Activated CD8-positive, alpha-beta memory T cell treated with anti-CD3 and anti-CD28 coated beads for 24 hours (primary cell): ENCODE data around the gene B4GALNT3.
A peak's percentile ranks its signal among the peaks of the same experiment; 100 is the strongest.

Experiments
- DNase-seq: peaks from one replicate; pipeline ENCODE4 v3.0.0-alpha.2; 2020

B4GALNT3 gene

GRCh38 chr12:541676-542324, 82.1 kb downstream of the B4GALNT3 start:
- no peak for DNase-seq

- DNase-seq, result no peak
These were observed 82.8 kb downstream of the B4GALNT3 start for GRCh38 chr12:542395-543113.

- no peak for DNase-seq
These were observed 83.3 kb downstream of the B4GALNT3 start for GRCh38 chr12:543114-543451.

- DNase-seq, result no peak
These were observed 84.4 kb downstream of the B4GALNT3 start for GRCh38 chr12:544142-544541.

- no peak for DNase-seq
These were observed 85.3 kb downstream of the B4GALNT3 start for GRCh38 chr12:544941-545635.

- no peak for DNase-seq
These were observed 86.1 kb downstream of the B4GALNT3 start for GRCh38 chr12:545835-546234.

GRCh38 chr12:546265-546919, 86.7 kb downstream of the B4GALNT3 start:
- DNase-seq, result no peak

- peak; percentile 88 for DNase-seq
These were observed 87.4 kb downstream of the B4GALNT3 start for GRCh38 chr12:546920-547845.

GRCh38 chr12:547883-548470, 88.2 kb downstream of the B4GALNT3 start:
- DNase-seq, result no peak

GRCh38 chr12:549476-550082, 89.8 kb downstream of the B4GALNT3 start:
- DNase-seq, result no peak

GRCh38 chr12:550473-551260, 90.9 kb downstream of the B4GALNT3 start:
- DNase-seq, result no peak

- DNase-seq, result no peak
These were observed 92.7 kb downstream of the B4GALNT3 start for GRCh38 chr12:552466-552865.

- peak; percentile 77 for DNase-seq
These were observed 93.7 kb downstream of the B4GALNT3 start for GRCh38 chr12:553216-554000.

GRCh38 chr12:554001-554285, 94.2 kb downstream of the B4GALNT3 start:
- no peak for DNase-seq

- no peak for DNase-seq
These were observed 96.8 kb downstream of the B4GALNT3 start for GRCh38 chr12:556498-556897.

GRCh38 chr12:558580-558979, 98.8 kb downstream of the B4GALNT3 start:
- DNase-seq, result no peak

- DNase-seq, result no peak
These were observed 99.6 kb downstream of the B4GALNT3 start for GRCh38 chr12:559208-559905.

GRCh38 chr12:559906-560455, 100.2 kb downstream of the B4GALNT3 start:
- no peak for DNase-seq

GRCh38 chr12:560691-561390, 101.1 kb downstream of the B4GALNT3 start:
- DNase-seq, result no peak
